HG03469 (cell line): ENCODE results near the gene C13orf46.
"Not testable (repeated sequence)": the region's sequence is repeated elsewhere in the genome, so short reads cannot be mapped to it uniquely, and the experiment has no call there.

Experiments used
- ATAC-seq: cut with Tn5 transposase; IDR thresholded peaks from one replicate; pipeline ENCODE4 v1.9.1; 2021; ENCODE audit warnings: mild to moderate bottlenecking, moderate library complexity, moderate number of reproducible peaks; ENCODE audit not compliant: unreplicated experiment

Gene C13orf46

DNA sequence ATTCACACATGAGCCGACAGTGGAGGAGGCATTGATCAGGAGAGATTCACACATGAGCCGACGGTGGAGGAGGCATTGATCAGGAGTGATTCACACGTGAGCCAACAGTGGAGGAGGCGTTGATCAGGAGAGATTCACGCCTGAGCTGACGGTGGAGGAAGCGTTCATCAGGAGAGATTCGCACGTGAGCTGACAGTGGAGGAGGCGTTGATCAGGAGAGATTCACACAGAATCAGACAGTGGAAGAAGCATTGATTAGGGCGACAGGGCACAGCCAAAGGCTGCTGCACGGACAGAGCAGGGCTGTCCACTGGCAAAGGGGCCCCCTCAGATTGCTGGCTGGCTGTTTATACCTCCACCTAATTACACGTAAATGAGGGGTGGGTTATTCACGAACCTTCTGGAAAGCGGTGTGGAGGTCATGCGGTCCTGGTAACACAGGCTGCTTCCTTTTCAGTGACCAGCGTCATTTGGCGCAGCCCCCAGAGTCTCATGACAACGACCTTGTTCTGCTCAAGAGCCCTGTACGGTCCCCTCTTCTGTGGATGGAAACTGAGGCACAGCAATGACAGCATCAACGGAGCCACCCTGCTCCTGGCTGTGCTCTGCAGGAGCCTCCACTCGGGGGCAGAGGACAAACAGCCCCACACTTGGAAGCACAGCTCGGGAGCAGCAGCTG is 59.4 kb downstream of the C13orf46 start:
- ATAC-seq = no peak

DNA sequence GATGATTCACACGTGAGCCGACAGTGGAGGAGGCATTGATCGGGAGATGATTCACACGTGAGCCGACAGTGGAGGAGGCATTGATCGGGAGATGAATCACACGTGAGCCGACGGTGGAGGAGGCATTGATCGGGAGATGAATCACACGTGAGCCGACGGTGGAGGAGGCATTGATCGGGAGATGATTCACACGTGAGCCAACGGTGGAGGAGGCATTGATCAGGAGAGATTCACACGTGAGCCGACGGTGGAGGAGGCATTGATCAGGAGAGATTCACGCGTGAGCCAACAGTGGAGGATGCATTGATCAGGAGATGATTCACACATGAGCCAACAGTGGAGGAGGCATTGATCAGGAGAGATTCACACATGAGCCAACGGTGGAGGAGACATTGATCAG is 60.0 kb downstream of the C13orf46 start:
- not testable (repeated sequence) for ATAC-seq

DNA sequence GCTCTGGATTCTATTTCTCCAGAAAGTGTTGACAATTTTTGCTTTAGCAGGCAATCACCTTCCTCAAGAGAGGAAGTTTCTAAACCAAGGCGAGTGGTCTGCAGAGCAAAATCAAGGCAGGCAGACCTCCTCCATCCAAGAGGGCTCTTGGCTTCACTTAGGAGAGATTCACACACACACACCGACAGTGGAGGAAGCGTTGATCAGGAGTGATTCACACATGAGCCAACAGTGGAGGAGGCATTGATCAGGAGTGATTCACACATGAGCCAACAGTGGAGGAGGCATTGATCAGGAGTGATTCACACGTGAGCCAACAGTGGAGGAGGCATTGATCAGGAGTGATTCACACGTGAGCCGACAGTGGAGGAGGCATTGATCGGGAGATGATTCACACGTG is 60.5 kb downstream of the C13orf46 start:
- not testable (repeated sequence) for ATAC-seq

DNA sequence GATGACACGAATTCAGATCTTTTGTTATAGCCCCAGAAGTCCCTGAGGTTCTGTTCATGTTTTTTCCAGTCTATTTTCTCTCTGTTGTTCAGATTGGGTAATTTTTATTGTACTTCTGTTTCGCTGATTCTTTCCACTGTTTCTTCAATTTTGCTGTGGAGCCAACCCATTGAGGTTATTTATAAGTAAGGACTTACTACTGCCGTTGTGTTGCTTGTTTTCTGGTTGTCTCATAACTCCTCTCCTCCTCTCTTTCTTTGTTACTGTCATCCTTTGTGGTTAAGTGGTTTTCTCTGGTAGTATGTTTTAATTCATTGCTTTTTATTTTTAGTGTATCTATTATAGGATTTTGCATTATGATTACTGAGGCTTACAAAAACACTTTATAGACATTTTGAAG is 61.3 kb downstream of the C13orf46 start:
- no peak for ATAC-seq

DNA sequence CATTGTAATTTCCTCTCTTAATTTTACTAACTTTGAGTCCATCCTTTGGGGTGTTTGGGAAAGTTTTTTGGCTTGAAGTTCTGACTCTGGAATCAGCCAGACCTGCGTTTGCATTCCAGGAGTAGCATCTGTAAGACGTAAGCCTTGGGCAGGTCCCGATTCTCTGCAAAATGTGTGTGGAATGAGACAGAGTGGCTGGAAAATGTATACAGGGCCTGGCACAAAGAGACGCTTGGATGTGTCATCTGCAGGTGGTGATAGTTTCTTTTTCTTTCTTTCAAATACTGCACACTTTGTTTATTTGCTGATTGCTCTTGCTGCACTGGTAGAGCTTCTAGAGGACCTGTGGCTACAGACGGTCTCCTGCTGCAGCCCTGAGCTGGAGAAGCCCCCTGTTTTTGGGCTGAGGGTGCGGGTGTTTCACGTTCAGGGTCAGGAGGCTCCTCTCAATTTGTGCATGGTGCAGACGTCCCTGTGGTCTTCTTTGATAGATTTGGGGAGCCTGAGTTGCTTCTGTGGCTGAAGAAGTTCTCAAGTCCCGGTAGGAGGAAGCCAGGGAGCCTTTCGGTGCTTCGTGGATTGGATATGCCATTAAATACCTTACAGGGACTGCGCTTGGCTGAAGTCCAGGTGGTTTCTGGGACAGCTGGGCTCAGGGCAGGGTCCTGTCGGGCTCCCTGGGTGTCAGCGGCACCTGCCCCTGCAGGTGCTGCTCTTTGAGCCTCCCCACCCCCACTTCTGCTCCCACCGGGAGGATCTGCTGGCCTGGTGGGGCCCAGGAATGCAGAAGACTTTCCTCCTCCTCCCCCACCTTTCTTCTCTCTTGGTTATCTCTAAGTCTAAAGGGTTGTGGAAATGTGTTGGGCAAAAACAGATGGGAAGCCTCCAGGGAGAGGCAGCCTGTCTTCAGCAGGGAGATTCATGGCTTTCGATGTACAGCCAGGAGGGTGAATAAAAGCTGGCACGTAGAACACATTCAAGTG is 66.0 kb downstream of the C13orf46 start:
- no peak for ATAC-seq

DNA sequence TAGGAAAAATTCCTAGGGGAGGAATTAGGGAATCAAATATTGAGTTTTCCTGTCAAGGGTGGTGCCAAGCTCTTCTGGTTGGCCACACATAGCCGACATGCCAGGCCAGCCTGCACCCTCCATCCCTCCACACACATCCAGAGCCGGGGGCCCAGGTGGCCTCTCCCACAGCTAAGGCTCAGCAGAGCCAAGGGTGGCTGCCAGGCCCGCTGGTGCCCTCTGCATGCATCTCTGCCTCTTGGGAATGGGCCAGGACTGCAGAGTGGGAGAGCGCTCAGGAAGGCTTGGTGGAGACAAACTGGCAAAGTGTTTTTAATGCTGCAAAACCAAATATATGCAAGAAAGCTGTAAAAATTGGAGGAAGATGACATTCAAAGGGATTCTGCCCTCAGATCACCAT is 67.3 kb downstream of the C13orf46 start:
- ATAC-seq = no peak

DNA sequence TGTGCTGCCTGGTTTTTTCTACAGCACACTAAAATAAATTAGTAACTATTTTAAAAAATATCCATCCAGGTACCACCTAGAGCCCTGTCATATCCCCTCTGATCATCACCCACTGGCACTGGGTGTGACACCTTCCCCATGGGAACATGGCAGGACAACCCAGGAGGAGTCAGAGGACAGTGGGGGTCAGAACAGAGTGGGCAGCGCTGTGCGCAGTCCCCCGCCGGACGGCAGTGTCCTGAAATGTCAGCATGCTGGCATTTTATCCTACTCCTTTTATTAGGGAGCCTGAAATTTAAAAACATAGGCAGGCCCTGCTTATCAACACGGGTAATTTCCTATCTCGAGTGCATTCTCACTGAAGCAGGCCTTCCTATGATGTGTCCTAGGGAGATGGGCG is 67.9 kb downstream of the C13orf46 start:
- no peak for ATAC-seq

DNA sequence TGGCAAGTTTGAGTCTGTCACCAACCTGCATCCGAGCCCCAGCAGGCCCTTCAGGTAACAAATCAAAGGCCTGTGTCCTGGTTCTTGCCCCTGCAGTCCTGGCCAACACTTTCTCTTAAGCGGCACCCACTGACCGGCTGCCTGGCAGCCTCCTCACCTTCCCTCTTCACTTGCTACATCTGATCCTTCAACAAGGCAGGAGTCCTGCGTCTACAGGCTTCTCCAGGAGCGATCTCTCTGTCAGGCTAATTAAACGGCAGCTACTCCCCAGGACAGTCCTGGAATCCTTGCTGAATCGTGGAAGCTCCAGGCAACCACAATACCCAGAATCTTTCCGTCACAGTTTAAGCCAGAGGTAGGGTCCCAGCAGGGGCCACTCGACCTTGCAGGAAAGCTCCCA is 68.9 kb downstream of the C13orf46 start:
- no peak for ATAC-seq

DNA sequence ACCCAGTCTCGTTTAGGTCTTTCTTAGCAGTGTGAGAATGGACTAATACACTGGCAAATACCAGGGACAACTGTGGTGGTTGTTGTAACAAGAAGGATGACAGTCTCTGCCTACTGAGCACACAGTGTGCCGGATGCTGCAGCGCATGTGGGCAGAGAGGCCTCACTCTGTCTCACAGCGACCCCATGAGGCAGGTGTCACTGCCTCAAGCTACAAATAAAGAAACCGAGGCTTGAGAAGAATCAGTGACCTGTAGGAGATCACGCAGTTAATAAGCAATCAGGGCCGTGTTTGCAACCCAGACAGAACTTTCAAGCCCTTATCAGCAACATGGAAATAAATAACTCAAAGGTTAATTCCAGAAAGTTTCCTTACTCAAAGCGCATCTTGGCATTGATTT is 69.5 kb downstream of the C13orf46 start:
- ATAC-seq = no peak

DNA sequence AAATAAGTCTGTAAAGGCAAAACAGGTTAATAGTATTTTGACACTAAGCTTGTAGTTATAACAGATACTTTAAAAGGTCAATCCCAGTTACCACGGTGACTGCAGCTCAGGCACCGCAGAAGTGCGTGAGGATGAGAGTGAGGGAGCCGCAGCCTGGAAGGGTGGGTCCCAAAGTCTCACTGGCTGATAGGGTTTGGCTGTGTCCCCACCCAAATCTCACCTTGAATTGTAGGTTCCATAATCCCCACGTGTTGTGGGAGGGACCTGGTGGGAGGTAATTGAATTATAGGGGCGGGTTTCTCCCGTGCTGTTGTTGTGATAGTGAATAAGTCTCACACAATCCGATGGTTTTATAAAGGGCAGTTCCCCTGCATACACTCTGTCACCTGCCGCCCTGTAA is 70.0 kb downstream of the C13orf46 start:
- ATAC-seq = no peak
